Mesodermal cell (in vitro differentiated cells): ENCODE data around the gene NCAPG2.
"Not testable (repeated sequence)": the region's sequence is repeated elsewhere in the genome, so short reads cannot be mapped to it uniquely, and the experiment has no call there.

Experiments
- H3K27ac ChIP-seq: 2 replicates; pipeline ENCODE4 v1.7.0; 2013; ENCODE audit warnings: mild to moderate bottlenecking, low read depth, low read length, moderate library complexity; ENCODE audit not compliant: severe bottlenecking
- H3K36me3 ChIP-seq: 2 replicates; pipeline ENCODE4 v1.7.1; 2013; ENCODE audit warnings: mild to moderate bottlenecking, low read length, moderate library complexity; ENCODE audit not compliant: control insufficient read depth, insufficient read depth
- H3K4me1 ChIP-seq: one replicate; pipeline ENCODE4 v1.7.1; 2013; ENCODE audit warnings: mild to moderate bottlenecking, low read length; ENCODE audit not compliant: insufficient read depth, control insufficient read depth, poor library complexity, severe bottlenecking
- H3K4me3 ChIP-seq: 2 replicates; pipeline ENCODE4 v1.7.0; 2013; ENCODE audit warnings: low read length, control low read depth, mild to moderate bottlenecking; ENCODE audit not compliant: insufficient read depth, poor library complexity, severe bottlenecking; ENCODE audit errors: extremely low read depth
- H3K9me3 ChIP-seq: 2 replicates; pipeline ENCODE4 v1.7.1; 2013; ENCODE audit warnings: mild to moderate bottlenecking, low read length, moderate library complexity; ENCODE audit not compliant: control insufficient read depth
- WGBS, 2 experiments: methylation state at CpG; one replicate each; pipeline ENCODE4 v1.1.5; 2013; ENCODE audit warnings: missing lambda C conversion rate in 2 of 2; ENCODE audit not compliant: insufficient coverage in 2 of 2; 5-methylcytosine and 5-hydroxymethylcytosine counted together

Gene NCAPG2

GRCh38 chr7:158668086-158668485 is 36.5 kb downstream of the NCAPG2 start:
- WGBS, 2 experiments, result no CpG with 5 or more reads among the region's 8 CpGs

GRCh38 chr7:158666966-158667678 is 37.5 kb downstream of the NCAPG2 start:
- H3K9me3 ChIP-seq, H3K4me1 ChIP-seq, H3K4me3 ChIP-seq, H3K27ac ChIP-seq: not testable (repeated sequence)
- peaks cover 68% of the 10 kb centered on the region for H3K36me3 ChIP-seq
- WGBS, 2 experiments, result 95 to 97% methylated on average over 6 to 9 of the region's 24 CpGs

More at GRCh38 chr7:158668086-158668485, 36.5 kb downstream of the NCAPG2 start:
- not testable (repeated sequence) for H3K4me1 ChIP-seq, H3K4me3 ChIP-seq, H3K9me3 ChIP-seq, H3K27ac ChIP-seq
- H3K36me3 ChIP-seq, result peaks cover 66% of the 10 kb centered on the region

- H3K4me3 ChIP-seq, result no peak overlapping the region
- no peaks in the 10 kb centered on the region for H3K4me1 ChIP-seq
- H3K9me3 ChIP-seq, result no peaks in the 10 kb centered on the region
- peaks cover 74% of the 10 kb centered on the region for H3K36me3 ChIP-seq
- H3K27ac ChIP-seq, result no peak overlapping the region
- WGBS, 2 experiments, result 100% methylated on average over 1 to 2 of the region's 5 CpGs
Measured at GRCh38 chr7:158666401-158666800, 38.2 kb downstream of the NCAPG2 start.

- Histone ChIP-seq H3K36me3 (peaks cover 71% of the 10 kb centered on the region), H3K4me3 (no peak overlapping the region), H3K9me3 (no peaks in the 10 kb centered on the region), H3K4me1 (no peaks in the 10 kb centered on the region), H3K27ac (no peak overlapping the region)
- 94 to 97% methylated on average over 12 of the region's 12 CpGs for WGBS, 2 experiments
Measured at GRCh38 chr7:158664406-158664805, 40.2 kb downstream of the NCAPG2 start.

GRCh38 chr7:158663428-158663741 is 41.2 kb downstream of the NCAPG2 start:
- Histone ChIP-seq H3K36me3 (peaks cover 67% of the 10 kb centered on the region), H3K4me3 (no peak overlapping the region), H3K27ac (no peak overlapping the region), H3K4me1 (no peaks in the 10 kb centered on the region), H3K9me3 (no peaks in the 10 kb centered on the region)
- 90 to 92% methylated on average over 2 of the region's 2 CpGs for WGBS, 2 experiments

GRCh38 chr7:158662610-158663427 is 41.8 kb downstream of the NCAPG2 start:
- peaks cover 71% of the 10 kb centered on the region for H3K36me3 ChIP-seq
- H3K4me1 ChIP-seq, result no peaks in the 10 kb centered on the region

GRCh38 chr7:158658475-158658874 is 46.1 kb downstream of the NCAPG2 start:
- H3K4me1 ChIP-seq, result no peaks in the 10 kb centered on the region
- no peak overlapping the region for H3K27ac ChIP-seq
- no peaks in the 10 kb centered on the region for H3K9me3 ChIP-seq
- no peak overlapping the region for H3K4me3 ChIP-seq
- H3K36me3 ChIP-seq, result peaks cover 74% of the 10 kb centered on the region
- WGBS, 2 experiments, result no CpG with 5 or more reads among the region's 2 CpGs

More at GRCh38 chr7:158662610-158663427, 41.8 kb downstream of the NCAPG2 start:
- Histone ChIP-seq H3K4me3 (no peak overlapping the region), H3K9me3 (no peaks in the 10 kb centered on the region), H3K27ac (no peak overlapping the region)
- 86 to 91% methylated on average over 7 to 8 of the region's 14 CpGs for WGBS, 2 experiments

- H3K27ac ChIP-seq, result no peak overlapping the region
- H3K4me3 ChIP-seq, result no peak overlapping the region
- no peaks in the 10 kb centered on the region for H3K4me1 ChIP-seq
- peaks cover 71% of the 10 kb centered on the region for H3K36me3 ChIP-seq
- H3K9me3 ChIP-seq, result no peaks in the 10 kb centered on the region
- WGBS, 2 experiments, result 88 to 92% methylated on average over 3 to 6 of the region's 10 CpGs
Measured at GRCh38 chr7:158657189-158657746, 47.3 kb downstream of the NCAPG2 start.

GRCh38 chr7:158655931-158656441 is 48.6 kb downstream of the NCAPG2 start:
- Histone ChIP-seq H3K9me3 (no peaks in the 10 kb centered on the region), H3K27ac (no peak overlapping the region), H3K4me3 (no peak overlapping the region), H3K36me3 (peaks cover 77% of the 10 kb centered on the region), H3K4me1 (no peaks in the 10 kb centered on the region)
- WGBS, 2 experiments, result 91 to 94% methylated on average over 4 to 7 of the region's 7 CpGs

GRCh38 chr7:158655507-158655906 is 49.1 kb downstream of the NCAPG2 start:
- no peaks in the 10 kb centered on the region for H3K4me1 ChIP-seq
- no peaks in the 10 kb centered on the region for H3K9me3 ChIP-seq
- H3K27ac ChIP-seq, result no peak overlapping the region
- H3K4me3 ChIP-seq, result no peak overlapping the region
- peaks cover 78% of the 10 kb centered on the region for H3K36me3 ChIP-seq
- WGBS, 2 experiments, result 90 to 92% methylated on average over 9 of the region's 11 CpGs
